IMR-90 (cell line): Measurements from ENCODE around the gene CROCC. TPM values are rescaled to one million over a fixed set of nuclear protein-coding genes. Genes with fewer than 3 reads are reported as not detected.

Experiments
- ATAC-seq: fragments of 200-7000 bp; cut with Tn5 transposase; 2 replicates; pipeline ENCODE4 v1.9.1; 2020; ENCODE audit warnings: low read depth, mild to moderate bottlenecking, moderate library complexity
- BruUV-seq: library from RNA; stranded (reverse); fragments of 400-500 nt; replicated peaks from 2 replicates; lab custom pipeline; 2021; lab: Mats Ljungman, UMichigan
- CTCF ChIA-PET: fragments of 300-600 bp; formaldehyde crosslinking; extraction: SDS; loops from one replicate; lab custom pipeline; 2021; ENCODE audit warnings: antibody characterized with exemption; lab: Yijun Ruan, JAX
- POLR2A ChIA-PET: fragments of 300-600 bp; sonication (Branson Sonifier 250); formaldehyde crosslinking; loops from one replicate; lab custom pipeline; 2022; ENCODE audit warnings: antibody characterized with exemption; ENCODE audit not compliant: unreplicated experiment; lab: Charles Lee
- DNase-seq: peaks from one replicate; pipeline ENCODE4 v3.0.0; 2013
- H2AFZ ChIP-seq: replicated peaks from 2 replicates; pipeline ENCODE3; 2013; ENCODE audit warnings: low read length, mild to moderate bottlenecking; ENCODE audit not compliant: poor library complexity
- H2AK5ac ChIP-seq: 2 replicates; pipeline ENCODE4 v1.6.1; 2013; ENCODE audit warnings: low read depth, low read length, inconsistent platforms
- H2AK9ac ChIP-seq: replicated peaks from 2 replicates; pipeline ENCODE3; 2013; ENCODE audit warnings: mild to moderate bottlenecking, low read depth, low read length, moderate library complexity; ENCODE audit not compliant: poor library complexity
- H2BK120ac ChIP-seq: 2 replicates; pipeline ENCODE4 v1.6.1; 2013; ENCODE audit warnings: low read depth, low read length, inconsistent platforms
- H2BK15ac ChIP-seq: 3 replicates; pipeline ENCODE4 v1.6.1; 2013; ENCODE audit warnings: low read depth, low read length, inconsistent platforms
- H2BK20ac ChIP-seq: 2 replicates; pipeline ENCODE4 v1.6.1; 2013; ENCODE audit warnings: low read depth, mild to moderate bottlenecking, inconsistent platforms, low read length, moderate library complexity
- H2BK5ac ChIP-seq: 2 replicates; pipeline ENCODE4 v1.6.1; 2013; ENCODE audit warnings: mild to moderate bottlenecking, low read depth, low read length, inconsistent platforms; ENCODE audit not compliant: poor library complexity, severe bottlenecking
- H3K14ac ChIP-seq: replicated peaks from 2 replicates; pipeline ENCODE4 v1.6.1; 2013; ENCODE audit warnings: low read depth, low read length, inconsistent platforms
- H3K18ac ChIP-seq: 2 replicates; pipeline ENCODE4 v1.6.1; 2013; ENCODE audit warnings: low read depth, low read length, control low read depth
- H3K23ac ChIP-seq: 2 replicates; pipeline ENCODE4 v1.6.1; 2013; ENCODE audit warnings: low read depth, low read length, inconsistent platforms
- H3K27ac ChIP-seq: 2 replicates; pipeline ENCODE4 v1.5.1; 2013; ENCODE audit warnings: mild to moderate bottlenecking, control low read depth, low read length; ENCODE audit not compliant: insufficient read depth
- H3K27me3 ChIP-seq: 2 replicates; pipeline ENCODE4 v1.6.1; 2013; ENCODE audit warnings: low read length; ENCODE audit not compliant: control insufficient read depth, insufficient read depth
- H3K36me3 ChIP-seq: 2 replicates; pipeline ENCODE4 v1.6.1; 2013; ENCODE audit warnings: low read length, mixed read lengths; ENCODE audit not compliant: control insufficient read depth, insufficient read depth
- H3K4ac ChIP-seq: 2 replicates; pipeline ENCODE4 v1.6.1; 2013; ENCODE audit warnings: low read depth, low read length, inconsistent platforms
- H3K4me1 ChIP-seq: 2 replicates; pipeline ENCODE4 v1.6.1; 2013; ENCODE audit warnings: low read length, mixed read lengths; ENCODE audit not compliant: control insufficient read depth, insufficient read depth
- H3K4me2 ChIP-seq: 2 replicates; pipeline ENCODE4 v1.6.1; 2013; ENCODE audit warnings: low read depth, mild to moderate bottlenecking, control low read depth, low read length, moderate library complexity
- H3K4me3 ChIP-seq: 2 replicates; pipeline ENCODE4 v1.5.1; 2013; ENCODE audit warnings: low read depth, mild to moderate bottlenecking, control low read depth, low read length, moderate library complexity; ENCODE audit not compliant: insufficient read depth
- H3K56ac ChIP-seq: 2 replicates; pipeline ENCODE4 v1.6.1; 2013; ENCODE audit warnings: low read length, inconsistent platforms; ENCODE audit not compliant: insufficient read depth; ENCODE audit errors: extremely low read depth
- H3K79me1 ChIP-seq, 2 experiments: 2 replicates each; pipeline ENCODE4 v1.6.1; 2013; ENCODE audit warnings: low read length in 2 of 2, inconsistent platforms in 1 of 2, low read depth in 1 of 2
- H3K9ac ChIP-seq: 2 replicates; pipeline ENCODE4 v1.6.1; 2013; ENCODE audit warnings: low read depth, low read length, control low read depth
- H3K9me1 ChIP-seq: 2 replicates; pipeline ENCODE4 v1.6.1; 2013; ENCODE audit warnings: low read length, inconsistent platforms; ENCODE audit not compliant: insufficient read depth
- H3K9me3 ChIP-seq: 2 replicates; pipeline ENCODE4 v1.6.1; 2013; ENCODE audit warnings: low read length; ENCODE audit not compliant: control insufficient read depth, insufficient read depth
- H4K20me1 ChIP-seq: 2 replicates; pipeline ENCODE4 v1.6.1; 2013; ENCODE audit warnings: low read length, inconsistent platforms; ENCODE audit not compliant: insufficient read depth
- H4K5ac ChIP-seq: 2 replicates; pipeline ENCODE4 v1.6.1; 2013; ENCODE audit warnings: mild to moderate bottlenecking, low read depth, low read length, control low read depth
- H4K8ac ChIP-seq, 2 experiments: 2 replicates each; pipeline ENCODE4 v1.6.1; 2013; ENCODE audit warnings: low read depth in 2 of 2, low read length in 2 of 2, control low read depth in 1 of 2, inconsistent platforms in 1 of 2
- H4K91ac ChIP-seq: 2 replicates; pipeline ENCODE4 v1.6.1; 2013; ENCODE audit warnings: low read depth, low read length, inconsistent platforms; ENCODE audit not compliant: insufficient read depth
- BHLHE40 ChIP-seq: fragments of 150-350 bp; IDR thresholded peaks from 2 replicates; pipeline ENCODE4 v1.6.1; 2016; ENCODE audit warnings: mild to moderate bottlenecking, low read depth, low read length
- RAD21 ChIP-seq: IDR thresholded peaks from 2 replicates; pipeline ENCODE4 v1.6.1; 2012; ENCODE audit warnings: low read length, improper control_type of control experiment
- RCOR1 ChIP-seq: IDR thresholded peaks from 2 replicates; pipeline ENCODE4 v1.6.1; 2012; ENCODE audit warnings: mild to moderate bottlenecking, low read length, improper control_type of control experiment; ENCODE audit not compliant: insufficient replicate concordance
- dilution Hi-C: fragments of 300-500 bp; cut with HindIII; formaldehyde crosslinking; loops from one replicate; pipeline ENCODE4 v1.14.3; 2018; ENCODE audit warnings: low sequenced_read_pairs; ENCODE audit not compliant: unreplicated experiment
- in situ Hi-C: fragments of 300-500 bp; cut with MboI; formaldehyde crosslinking; loops from 3 replicates; pipeline ENCODE4 v1.14.3; 2019; ENCODE audit warnings: low sequenced_read_pairs, inconsistent platforms, mixed read lengths
- intact Hi-C: fragments of 100-400 bp; cut with micrococcal nuclease; formaldehyde crosslinking; loops from 2 replicates; pipeline ENCODE4 v1.10.0; 2022
- polyA plus RNA-seq, 3 experiments: library from polyadenylated mRNA; depleted of rRNA; stranded (reverse); fragments of >200 nt; gene quantifications; 2 replicates each; pipeline ENCODE4 v1.2.3, GENCODE V29; 2012; ENCODE audit warnings: low replicate concordance in 1 of 3
- total RNA-seq: library from RNA; depleted of rRNA; stranded (reverse); fragments of >200 nt; gene quantifications from 2 replicates; pipeline ENCODE4 v1.2.3, GENCODE V29; 2012

The CROCC gene
- total and polyA plus RNA-seq, 2 of the 4 experiments (the other 2 are of a cell fraction): 7.5 to 13.7 TPM

DNA sequence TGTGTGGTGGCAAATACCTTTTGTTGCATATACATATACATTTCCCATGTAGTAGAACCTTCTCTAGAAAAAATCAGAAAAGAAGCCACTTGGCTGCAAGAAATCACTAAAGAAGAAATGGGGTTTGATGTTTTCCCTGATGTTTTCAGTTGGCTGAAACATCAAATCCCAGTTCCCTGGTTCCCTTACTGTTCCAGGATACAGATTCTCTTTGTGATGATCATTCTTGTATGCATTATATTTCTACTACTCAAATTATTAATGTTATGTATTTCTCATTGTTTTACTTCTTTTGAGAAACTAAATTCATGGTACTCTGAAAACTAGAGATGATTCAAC is 18.3 kb upstream of the CROCC start:
- Histone ChIP-seq H3K4ac (no peak overlapping the region; the same call in 1 of the 2 replicates), H2BK20ac (no peak overlapping the region), H3K36me3 (no peaks in the 10 kb centered on the region), H3K9me1 (peaks cover 5% of the 10 kb centered on the region), H4K20me1 (peaks cover 5% of the 10 kb centered on the region), H4K8ac (peak overlapping the region; percentile 64 to 97; a peak in 3 of 4 replicates), H2AFZ (no peak overlapping the region), H2AK5ac (no peak overlapping the region), H3K4me1 (peaks cover 9% of the 10 kb centered on the region), H3K9me3 (no peaks in the 10 kb centered on the region), H3K56ac (peak overlapping the region; percentile 91; the same call in 1 of the 2 replicates), H3K14ac (no peak overlapping the region), H2BK120ac (no peak overlapping the region), H4K91ac (no peak overlapping the region), H3K27ac (no peak overlapping the region), H3K79me1 (no peaks in the 10 kb centered on the region), H4K5ac (peak overlapping the region; percentile 49; the same call in 1 of the 2 replicates), H3K4me2 (peak overlapping the region; percentile 93; the same call in 1 of the 2 replicates), H3K27me3 (no peaks in the 10 kb centered on the region), H3K4me3 (no peak overlapping the region; the same call in 1 of the 2 replicates), H3K9ac (peak overlapping the region; percentile 87; the same call in 1 of the 2 replicates), H3K23ac (peak overlapping the region; percentile 75; the same call in 1 of the 2 replicates), H2BK5ac (peak overlapping the region; percentile 1), H2BK15ac (no peak overlapping the region), H2AK9ac (no peak overlapping the region), H3K18ac (no peak overlapping the region)
- intact Hi-C loops (no loop called here), in situ Hi-C loops (no loop called here), dilution Hi-C loops (no loop called here)
- DNase-seq (no peak), ATAC-seq (no peak)
- TF ChIP-seq RAD21 (no peak), BHLHE40 (no peak), RCOR1 (no peak)
- ChIA-PET POLR2A (no interaction called here), CTCF (interaction anchor here (0.9 kb wide), 1 partner anchor 144 kb away, joined by 6 read pairs; no protein-coding TSS in a partner anchor)
- BruUV-seq: no TSS peak
